Measurements from ENCODE around the gene TMEM178B. TPM values are rescaled to one million over a fixed set of nuclear protein-coding genes. Genes with fewer than 3 reads are reported as not detected.
A peak's percentile ranks its signal among the peaks of the same experiment; 100 is the strongest.

TMEM178B gene
- polyA plus RNA-seq, 2 of the 4 experiments (the other 2 are of a cell fraction) = 0.88 to 0.93 TPM

DNA sequence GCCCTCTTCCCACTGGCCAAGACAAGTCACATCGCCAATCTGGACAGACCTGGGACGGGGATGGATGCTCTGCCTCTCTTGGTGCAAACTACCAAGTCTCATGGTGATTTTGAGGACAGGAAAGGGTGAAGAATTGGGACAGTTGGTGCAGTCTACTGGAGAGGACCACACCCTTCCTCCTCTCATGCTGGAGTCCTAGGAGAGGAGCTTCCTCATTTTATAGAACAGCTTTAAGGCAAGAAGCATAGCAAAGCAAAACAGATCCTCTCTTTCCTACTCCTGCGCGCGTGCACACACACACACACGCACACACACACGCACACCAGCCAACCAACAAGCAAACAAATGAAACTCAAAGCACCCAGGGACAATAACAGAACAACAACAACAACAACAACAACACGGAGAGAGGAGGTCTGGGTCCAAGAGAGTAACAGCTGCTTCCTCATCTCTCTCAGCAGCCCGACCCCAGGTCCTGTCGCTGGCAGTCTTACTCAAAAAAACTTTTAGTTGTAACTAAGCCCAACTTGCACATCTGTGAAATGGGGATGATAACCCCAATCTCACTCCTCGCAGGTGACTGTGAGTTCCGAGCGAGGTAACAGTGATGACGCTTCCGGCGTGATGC, 83.4 kb downstream of the TMEM178B start:
- TF ChIP-seq CEBPB (IDR thresholded peaks at IDR 0.05) (no peak), HDAC2 (IDR thresholded peaks at IDR 0.05) (no peak), TFCP2L1 (CRISPR knock-in tag; IDR thresholded peaks at IDR 0.05) (no peak), EP300 (IDR thresholded peaks at IDR 0.05) (no peak), EHMT2 (IDR thresholded peaks at IDR 0.05; ENCODE audit: low read depth) (no peak), EHF (CRISPR knock-in tag; IDR thresholded peaks at IDR 0.05) (no peak), POLR2AphosphoS2 (conservative IDR thresholded peaks at IDR 0.05; ENCODE audit: low read length) (no peak), TP53 (CRISPR knock-in tag; IDR thresholded peaks at IDR 0.05) (no peak), PHF8 (IDR thresholded peaks at IDR 0.05; ENCODE audit: borderline replicate concordance, low read depth) (no peak), ZSCAN20 (CRISPR knock-in tag; IDR thresholded peaks at IDR 0.05) (no peak)
- TF ChIP-seq, protein P1, sequence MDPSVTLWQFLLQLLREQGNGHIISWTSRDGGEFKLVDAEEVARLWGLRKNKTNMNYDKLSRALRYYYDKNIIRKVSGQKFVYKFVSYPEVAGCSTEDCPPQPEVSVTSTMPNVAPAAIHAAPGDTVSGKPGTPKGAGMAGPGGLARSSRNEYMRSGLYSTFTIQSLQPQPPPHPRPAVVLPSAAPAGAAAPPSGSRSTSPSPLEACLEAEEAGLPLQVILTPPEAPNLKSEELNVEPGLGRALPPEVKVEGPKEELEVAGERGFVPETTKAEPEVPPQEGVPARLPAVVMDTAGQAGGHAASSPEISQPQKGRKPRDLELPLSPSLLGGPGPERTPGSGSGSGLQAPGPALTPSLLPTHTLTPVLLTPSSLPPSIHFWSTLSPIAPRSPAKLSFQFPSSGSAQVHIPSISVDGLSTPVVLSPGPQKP (IDR thresholded peaks at IDR 0.05; ENCODE audit: low read depth, low read length) = no peak
- no peak overlapping the region; a peak in 1 of 6 replicates for H3K27ac ChIP-seq

DNA sequence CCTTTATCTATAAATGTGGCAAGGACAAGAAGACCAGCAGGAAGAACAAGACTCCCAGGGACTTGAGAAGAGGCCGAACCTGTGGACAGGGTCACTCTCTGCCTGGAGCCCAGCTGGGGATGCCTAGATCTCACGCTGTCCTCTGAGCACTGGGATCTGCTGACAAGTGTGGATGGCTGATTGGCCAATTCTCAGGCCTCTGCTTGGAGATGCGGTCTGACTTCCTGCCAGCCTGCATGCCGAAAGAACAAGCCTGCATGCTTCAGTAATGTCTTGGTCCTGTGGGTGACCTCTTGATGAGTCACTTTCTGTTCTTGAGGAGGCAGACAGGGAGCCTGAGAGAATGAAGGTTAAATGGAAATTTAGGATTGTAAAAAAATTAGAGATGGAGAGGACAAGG, 84.7 kb downstream of the TMEM178B start:
- Histone ChIP-seq H3K4me1 (peaks cover 15% of the 10 kb centered on the region), H3K9me3 (no peaks in the 10 kb centered on the region), H3K4me3 (no peak overlapping the region), H3K4me2 (peak overlapping the region; percentile 41), H3K27ac (peak overlapping the region; percentile 40 to 48; a peak in 1 of 6 replicates)
- ChIA-PET CTCF (no interaction called here), POLR2A (no interaction called here)
- ATAC-seq (peak; percentile 89 to 94), DNase-seq (ENCODE audit: low read depth in 1 of 2, low spot score in 1 of 2) (peak; percentile 18 to 68), FAIRE-seq (no peak)
- WGBS (ENCODE audit: missing lambda C conversion rate) = 24% methylated on average over 4 of the region's 4 CpGs
- no peak for TF ChIP-seq MAZ (IDR thresholded peaks at IDR 0.05; ENCODE audit: borderline replicate concordance, low read depth, low read length)
- TF ChIP-seq SMC3 (IDR thresholded peaks at IDR 0.05) = no peak
- no peak for TF ChIP-seq FOSB (CRISPR knock-in tag; IDR thresholded peaks at IDR 0.05)
- TF ChIP-seq EHF (CRISPR knock-in tag; IDR thresholded peaks at IDR 0.05) = no peak
- TF ChIP-seq, protein P2, sequence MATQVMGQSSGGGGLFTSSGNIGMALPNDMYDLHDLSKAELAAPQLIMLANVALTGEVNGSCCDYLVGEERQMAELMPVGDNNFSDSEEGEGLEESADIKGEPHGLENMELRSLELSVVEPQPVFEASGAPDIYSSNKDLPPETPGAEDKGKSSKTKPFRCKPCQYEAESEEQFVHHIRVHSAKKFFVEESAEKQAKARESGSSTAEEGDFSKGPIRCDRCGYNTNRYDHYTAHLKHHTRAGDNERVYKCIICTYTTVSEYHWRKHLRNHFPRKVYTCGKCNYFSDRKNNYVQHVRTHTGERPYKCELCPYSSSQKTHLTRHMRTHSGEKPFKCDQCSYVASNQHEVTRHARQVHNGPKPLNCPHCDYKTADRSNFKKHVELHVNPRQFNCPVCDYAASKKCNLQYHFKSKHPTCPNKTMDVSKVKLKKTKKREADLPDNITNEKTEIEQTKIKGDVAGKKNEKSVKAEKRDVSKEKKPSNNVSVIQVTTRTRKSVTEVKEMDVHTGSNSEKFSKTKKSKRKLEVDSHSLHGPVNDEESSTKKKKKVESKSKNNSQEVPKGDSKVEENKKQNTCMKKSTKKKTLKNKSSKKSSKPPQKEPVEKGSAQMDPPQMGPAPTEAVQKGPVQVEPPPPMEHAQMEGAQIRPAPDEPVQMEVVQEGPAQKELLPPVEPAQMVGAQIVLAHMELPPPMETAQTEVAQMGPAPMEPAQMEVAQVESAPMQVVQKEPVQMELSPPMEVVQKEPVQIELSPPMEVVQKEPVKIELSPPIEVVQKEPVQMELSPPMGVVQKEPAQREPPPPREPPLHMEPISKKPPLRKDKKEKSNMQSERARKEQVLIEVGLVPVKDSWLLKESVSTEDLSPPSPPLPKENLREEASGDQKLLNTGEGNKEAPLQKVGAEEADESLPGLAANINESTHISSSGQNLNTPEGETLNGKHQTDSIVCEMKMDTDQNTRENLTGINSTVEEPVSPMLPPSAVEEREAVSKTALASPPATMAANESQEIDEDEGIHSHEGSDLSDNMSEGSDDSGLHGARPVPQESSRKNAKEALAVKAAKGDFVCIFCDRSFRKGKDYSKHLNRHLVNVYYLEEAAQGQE (IDR thresholded peaks at IDR 0.05) = no peak
- TF ChIP-seq HOXB5 (CRISPR knock-in tag; IDR thresholded peaks at IDR 0.05) = no peak
- TF ChIP-seq RARB (CRISPR knock-in tag; IDR thresholded peaks at IDR 0.05) = no peak
- no peak for TF ChIP-seq BHLHE40 (IDR thresholded peaks at IDR 0.05; ENCODE audit: low read depth, low read length)
- no peak for TF ChIP-seq FOSL2 (IDR thresholded peaks at IDR 0.05)
- TF ChIP-seq FOSL2 (CRISPR knock-in tag; IDR thresholded peaks at IDR 0.05) = peak; percentile 66
- TF ChIP-seq, protein P3, sequence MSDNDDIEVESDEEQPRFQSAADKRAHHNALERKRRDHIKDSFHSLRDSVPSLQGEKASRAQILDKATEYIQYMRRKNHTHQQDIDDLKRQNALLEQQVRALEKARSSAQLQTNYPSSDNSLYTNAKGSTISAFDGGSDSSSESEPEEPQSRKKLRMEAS (IDR thresholded peaks at IDR 0.05) = peak; percentile 45
- TF ChIP-seq MAFK (IDR thresholded peaks at IDR 0.05; ENCODE audit: partially characterized antibody) = no peak
- no peak for TF ChIP-seq PHF8 (IDR thresholded peaks at IDR 0.05; ENCODE audit: borderline replicate concordance, low read depth)

More for the DNA sequence above, 83.4 kb downstream of the TMEM178B start:
- no peak for FAIRE-seq
- no peak overlapping the region for H3K4me3 ChIP-seq
- 77% methylated on average over 16 of the region's 16 CpGs for WGBS (ENCODE audit: missing lambda C conversion rate)
- no peaks in the 10 kb centered on the region for H3K9me3 ChIP-seq
- ChIA-PET POLR2A (no interaction called here), CTCF (no interaction called here)
- no peak overlapping the region for H3K4me2 ChIP-seq
- no peak for DNase-seq (ENCODE audit: low read depth in 1 of 2, low spot score in 1 of 2)
- peaks cover 15% of the 10 kb centered on the region for H3K4me1 ChIP-seq
- no peak for ATAC-seq

Measured in A549 (cell line).